ENCODE results near the gene LST1.
"Not testable (repeated sequence)": the region's sequence is repeated elsewhere in the genome, so short reads cannot be mapped to it uniquely, and the experiment has no call there.

LST1 gene

GRCh38 chr6:31579119-31579505 lies 7.0 kb upstream of the LST1 start:
- DNase-seq (ENCODE audit: low spot score in 2 of 2): no peak
- H3K27me3 Mint-ChIP-seq: no peaks in the 10 kb centered on the region
- H3K27ac Mint-ChIP-seq (ENCODE audit: low read depth): peak overlapping the region; percentile 97
- no peaks in the 10 kb centered on the region for H3K9me3 Mint-ChIP-seq
- H3K4me3 Mint-ChIP-seq: peak overlapping the region; percentile 91
- no peak for ATAC-seq (replicated peaks; ENCODE audit: extremely low read depth, poor library complexity, severe bottlenecking)
- peaks cover 85% of the 10 kb centered on the region for H3K4me1 Mint-ChIP-seq
- H3K36me3 Mint-ChIP-seq (ENCODE audit: insufficient read depth): peaks cover 38% of the 10 kb centered on the region

DNA sequence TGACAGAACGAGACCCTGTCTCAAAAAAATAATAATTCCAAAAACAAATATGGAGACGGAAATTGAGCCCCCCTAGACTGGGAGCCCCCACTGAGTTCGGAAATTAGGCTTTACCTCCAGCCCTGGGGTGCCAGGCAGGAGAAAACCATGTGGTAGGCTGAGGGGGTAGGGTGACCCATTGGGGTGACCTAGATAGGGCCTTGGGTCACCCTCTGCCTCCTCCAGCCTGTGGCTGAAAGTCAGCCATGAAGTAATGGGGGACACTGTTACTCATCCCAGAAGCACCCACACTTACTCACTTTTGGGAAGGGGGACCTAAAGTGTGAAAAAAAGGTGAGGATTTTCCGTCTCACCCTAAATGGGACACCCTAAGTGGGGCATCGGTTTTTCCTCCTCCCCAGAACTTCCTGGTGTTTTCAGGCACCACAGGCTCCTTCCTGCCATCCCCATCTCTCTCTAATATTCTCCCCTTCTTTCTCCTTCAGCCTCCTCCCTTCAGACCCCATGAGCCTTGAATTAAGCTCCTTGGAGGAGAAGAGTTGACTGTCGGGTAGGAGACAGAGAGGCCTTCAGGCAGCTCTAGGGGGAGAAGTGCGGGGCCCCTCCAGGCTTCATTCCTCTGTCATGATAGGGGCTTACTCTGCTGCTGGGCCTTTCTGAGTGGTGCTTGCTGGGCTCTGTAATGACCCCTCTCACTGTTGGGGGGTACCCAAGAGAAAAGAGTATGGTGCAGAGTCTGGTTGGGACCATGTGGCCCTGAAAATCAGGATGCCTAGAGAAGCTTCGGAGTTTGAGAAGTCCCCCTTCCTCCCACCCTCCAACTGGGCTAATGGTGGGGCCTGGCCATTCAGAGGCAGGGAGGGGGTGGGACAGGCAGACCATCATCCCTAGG lies 6.3 kb upstream of the LST1 start:
- H3K9me3 Mint-ChIP-seq: no peaks in the 10 kb centered on the region
- peaks cover 81% of the 10 kb centered on the region for H3K4me1 Mint-ChIP-seq
- no peaks in the 10 kb centered on the region for H3K27me3 Mint-ChIP-seq
- peaks cover 38% of the 10 kb centered on the region for H3K36me3 Mint-ChIP-seq (ENCODE audit: insufficient read depth)
- H3K27ac Mint-ChIP-seq (ENCODE audit: low read depth): peak overlapping the region; percentile 97
- DNase-seq (ENCODE audit: low spot score in 2 of 2): no peak
- peak overlapping the region; percentile 91 for H3K4me3 Mint-ChIP-seq
- ATAC-seq (replicated peaks; ENCODE audit: extremely low read depth, poor library complexity, severe bottlenecking): no peak

DNA sequence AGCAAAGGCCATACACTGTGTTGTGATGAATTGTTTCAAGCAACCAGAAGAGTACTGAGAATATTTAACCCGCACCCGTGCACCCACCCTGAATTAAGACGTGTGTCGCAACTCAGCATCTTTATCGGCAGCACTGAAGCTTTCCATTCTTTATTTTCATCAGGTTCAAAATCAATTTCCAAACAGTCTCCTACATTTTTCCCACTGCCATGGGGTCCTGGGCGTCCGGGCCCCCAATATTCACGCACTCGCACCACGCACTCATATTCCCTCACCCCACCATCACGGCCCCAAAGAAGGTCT lies 5.7 kb upstream of the LST1 start:
- no peak for ATAC-seq (replicated peaks; ENCODE audit: extremely low read depth, poor library complexity, severe bottlenecking)
- H3K36me3 Mint-ChIP-seq (ENCODE audit: insufficient read depth): peaks cover 35% of the 10 kb centered on the region

DNA sequence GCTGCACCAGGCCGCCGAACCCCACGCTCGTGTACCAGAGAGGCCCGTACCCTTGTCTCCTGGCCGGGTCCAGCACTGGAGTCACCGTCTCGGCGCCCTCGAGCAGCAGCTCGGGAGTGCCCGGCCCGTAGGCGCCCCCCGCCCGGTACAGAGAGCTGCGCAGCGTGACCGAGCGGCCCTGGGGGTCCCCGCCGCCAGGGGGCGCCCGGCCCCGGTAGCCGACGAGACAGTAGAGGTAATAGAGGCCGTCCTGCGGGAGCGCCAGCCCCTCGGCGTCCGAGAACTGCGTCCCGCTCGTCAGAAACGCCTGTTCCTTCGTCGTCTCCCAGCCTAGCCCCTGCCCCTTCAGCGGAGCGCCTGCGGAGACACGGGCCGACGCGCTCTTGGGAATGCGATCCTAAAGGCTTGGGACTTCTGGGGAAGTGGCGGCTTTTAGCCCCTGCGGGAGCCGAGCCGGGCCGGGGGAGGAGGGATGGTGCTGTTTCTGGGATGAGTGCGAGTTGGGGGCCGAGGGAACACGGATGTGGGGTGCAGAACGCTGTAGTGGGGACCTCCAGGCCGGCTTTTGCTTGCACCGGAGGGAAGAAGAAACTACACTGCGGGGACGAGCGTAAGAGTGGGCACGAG lies 5.2 kb upstream of the LST1 start:
- Mint-ChIP-seq H3K36me3 (ENCODE audit: insufficient read depth) (peaks cover 32% of the 10 kb centered on the region), H3K4me3 (peak overlapping the region; percentile 91), H3K9me3 (no peaks in the 10 kb centered on the region), H3K27me3 (no peaks in the 10 kb centered on the region), H3K4me1 (peaks cover 81% of the 10 kb centered on the region), H3K27ac (ENCODE audit: low read depth) (peak overlapping the region; percentile 97)
- DNase-seq (ENCODE audit: low spot score in 2 of 2) (peak; percentile 79 to 89), ATAC-seq (replicated peaks; ENCODE audit: extremely low read depth, poor library complexity, severe bottlenecking) (peak; percentile 84)

More for the DNA sequence above, 5.7 kb upstream of the LST1 start:
- Mint-ChIP-seq H3K9me3 (no peaks in the 10 kb centered on the region), H3K27me3 (no peaks in the 10 kb centered on the region), H3K4me1 (peaks cover 81% of the 10 kb centered on the region), H3K4me3 (peak overlapping the region; percentile 91), H3K27ac (ENCODE audit: low read depth) (peak overlapping the region; percentile 97)
- no peak for DNase-seq (ENCODE audit: low spot score in 2 of 2)

GRCh38 chr6:31581434-31582229 lies 4.4 kb upstream of the LST1 start:
- DNase-seq (ENCODE audit: low spot score in 2 of 2) (no peak), ATAC-seq (replicated peaks; ENCODE audit: extremely low read depth, poor library complexity, severe bottlenecking) (no peak)
- Mint-ChIP-seq H3K27me3 (no peaks in the 10 kb centered on the region), H3K4me3 (peak overlapping the region; percentile 91), H3K4me1 (peaks cover 81% of the 10 kb centered on the region), H3K9me3 (no peaks in the 10 kb centered on the region), H3K27ac (ENCODE audit: low read depth) (peak overlapping the region; percentile 97), H3K36me3 (ENCODE audit: insufficient read depth) (peaks cover 26% of the 10 kb centered on the region)

GRCh38 chr6:31582230-31582643 lies 3.8 kb upstream of the LST1 start, which contains the start of gene LTB:
Gene LTB (minus strand): TSS chr6:31582424. CDS start chr6:31582417, 7 bp downstream.
- H3K27me3 Mint-ChIP-seq: no peaks in the 10 kb centered on the region
- DNase-seq (ENCODE audit: low spot score in 2 of 2): no peak
- H3K4me1 Mint-ChIP-seq: peaks cover 81% of the 10 kb centered on the region
- H3K4me3 Mint-ChIP-seq: peak within 1 kb of the TSS; percentile 91
- ATAC-seq (replicated peaks; ENCODE audit: extremely low read depth, poor library complexity, severe bottlenecking): no peak
- H3K36me3 Mint-ChIP-seq (ENCODE audit: insufficient read depth): peaks cover 23% of the 10 kb centered on the region
- H3K27ac Mint-ChIP-seq (ENCODE audit: low read depth): peak within 1 kb of the TSS; percentile 97
- no peaks in the 10 kb centered on the region for H3K9me3 Mint-ChIP-seq

DNA sequence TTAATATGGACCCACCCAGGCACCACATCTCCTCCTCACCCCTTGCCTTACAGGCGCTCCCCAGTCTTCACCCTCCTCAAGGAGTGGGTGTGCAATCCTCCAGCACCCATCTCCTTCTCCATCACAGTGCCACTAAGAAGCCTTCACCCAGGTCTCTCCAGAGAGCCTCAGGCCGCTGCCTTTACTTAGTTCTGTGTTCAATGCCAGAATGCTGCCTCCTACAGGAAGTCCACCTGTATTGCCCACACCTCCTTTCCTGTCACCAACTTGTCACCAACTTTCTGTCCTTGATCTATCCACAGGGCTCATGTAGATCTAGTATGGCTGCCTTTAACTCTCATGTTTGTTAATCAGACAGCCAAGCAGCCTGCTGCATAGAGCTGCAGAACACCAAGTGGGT lies 586 bp upstream of the LST1 start:
- no peak for ATAC-seq (replicated peaks; ENCODE audit: extremely low read depth, poor library complexity, severe bottlenecking)
- Mint-ChIP-seq H3K9me3 (no peaks in the 10 kb centered on the region), H3K4me3 (peak overlapping the region; percentile 62), H3K4me1 (peaks cover 76% of the 10 kb centered on the region), H3K27ac (ENCODE audit: low read depth) (peak overlapping the region; percentile 87), H3K36me3 (ENCODE audit: insufficient read depth) (peaks cover 13% of the 10 kb centered on the region), H3K27me3 (no peaks in the 10 kb centered on the region)
- DNase-seq (ENCODE audit: low spot score in 2 of 2): peak in 1 of 2 donors; percentile 36

- Mint-ChIP-seq H3K36me3 (ENCODE audit: insufficient read depth) (peaks cover 5% of the 10 kb centered on the region), H3K4me1 (peaks cover 69% of the 10 kb centered on the region), H3K9me3 (no peaks in the 10 kb centered on the region), H3K4me3 (peak overlapping the region; percentile 62), H3K27ac (ENCODE audit: low read depth) (peak overlapping the region; percentile 87), H3K27me3 (no peaks in the 10 kb centered on the region)
- DNase-seq (ENCODE audit: low spot score in 2 of 2) (no peak), ATAC-seq (replicated peaks; ENCODE audit: extremely low read depth, poor library complexity, severe bottlenecking) (peak; percentile 76)
Observed at GRCh38 chr6:31586599-31587281, 663 bp downstream of the LST1 start.

GRCh38 chr6:31587791-31588777 lies 2.0 kb downstream of the LST1 start:
- Mint-ChIP-seq H3K36me3 (ENCODE audit: insufficient read depth) (peaks cover 10% of the 10 kb centered on the region), H3K4me3 (peak overlapping the region; percentile 57), H3K9me3 (no peaks in the 10 kb centered on the region), H3K4me1 (peaks cover 65% of the 10 kb centered on the region), H3K27ac (ENCODE audit: low read depth) (peak overlapping the region; percentile 87), H3K27me3 (no peaks in the 10 kb centered on the region)
- ATAC-seq (replicated peaks; ENCODE audit: extremely low read depth, poor library complexity, severe bottlenecking): no peak
- no peak for DNase-seq (ENCODE audit: low spot score in 2 of 2)

GRCh38 chr6:31588871-31589650 lies 3.0 kb downstream of the LST1 start:
- Mint-ChIP-seq H3K4me3 (no peak overlapping the region), H3K4me1 (peaks cover 70% of the 10 kb centered on the region), H3K36me3 (ENCODE audit: insufficient read depth) (peaks cover 15% of the 10 kb centered on the region), H3K27me3 (no peaks in the 10 kb centered on the region), H3K27ac (ENCODE audit: low read depth) (peak overlapping the region; percentile 29), H3K9me3 (no peaks in the 10 kb centered on the region)
- ATAC-seq (replicated peaks; ENCODE audit: extremely low read depth, poor library complexity, severe bottlenecking) (no peak), DNase-seq (ENCODE audit: low spot score in 2 of 2) (no peak)

DNA sequence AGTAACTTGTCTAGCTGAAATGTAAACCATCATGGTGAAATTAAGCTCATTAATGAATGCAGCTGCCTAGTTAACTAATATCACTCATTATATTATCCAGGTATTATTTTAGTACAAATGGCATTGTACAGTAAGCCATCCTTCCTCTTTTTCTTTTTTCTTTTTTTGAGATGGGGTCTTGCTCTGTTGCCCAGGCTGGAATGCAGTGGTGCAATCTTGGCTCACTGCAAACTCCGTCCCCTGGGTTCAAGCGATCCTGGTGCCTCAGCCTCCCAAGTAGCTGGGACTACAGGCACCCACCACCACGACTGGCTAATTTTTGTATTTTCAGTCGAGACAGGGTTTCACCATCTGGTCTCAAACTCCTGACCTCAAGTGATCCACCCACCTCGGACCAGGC lies 4.6 kb downstream of the LST1 start:
- H3K27me3 Mint-ChIP-seq; H3K4me3 Mint-ChIP-seq; DNase-seq (ENCODE audit: low spot score in 2 of 2); ATAC-seq (replicated peaks; ENCODE audit: extremely low read depth, poor library complexity, severe bottlenecking); H3K9me3 Mint-ChIP-seq: not testable (repeated sequence)
- Mint-ChIP-seq H3K36me3 (ENCODE audit: insufficient read depth) (peaks cover 15% of the 10 kb centered on the region), H3K27ac (ENCODE audit: low read depth) (peak overlapping the region; percentile 29), H3K4me1 (peaks cover 59% of the 10 kb centered on the region)

Data from central memory CD8-positive, alpha-beta T cell (primary cell).